ENCODE data around the gene IPCEF1. TPM values are rescaled to one million over a fixed set of nuclear protein-coding genes. Genes with fewer than 3 reads are reported as not detected.
"Not testable (repeated sequence)": the region's sequence is repeated elsewhere in the genome, so short reads cannot be mapped to it uniquely, and the experiment has no call there.

Gene IPCEF1
- total RNA-seq, 2 donors from 2014 or later, result 3.0 to 5.7 TPM

GRCh38 chr6:154187714-154188113, 168.9 kb downstream of the IPCEF1 start:
- H3K27me3 ChIP-seq, result no peaks in the 10 kb centered on the region
- no peak overlapping the region for H3K27ac ChIP-seq
- DNase-seq (no peak), ATAC-seq (no peak)
- H3K9me3 ChIP-seq, result no peaks in the 10 kb centered on the region
- H3K36me3 ChIP-seq (replicated peaks in 1 of 2; ENCODE audit: insufficient read depth in 1 of 2, low read depth in 2 of 2), result peaks cover 0 to 4% of the 10 kb centered on the region in 2 donors
- no peak for TF ChIP-seq POLR2A (IDR thresholded peaks at IDR 0.05)
- H3K4me3 ChIP-seq, result no peak overlapping the region
- H3K4me1 ChIP-seq, result no peaks in the 10 kb centered on the region
- intact Hi-C loops (cut with DNase I), result no loop called here

- no peaks in the 10 kb centered on the region for H3K9me3 ChIP-seq
- peaks cover 0 to 4% of the 10 kb centered on the region in 2 donors for H3K36me3 ChIP-seq (replicated peaks in 1 of 2; ENCODE audit: insufficient read depth in 1 of 2, low read depth in 2 of 2)
- no peak overlapping the region for H3K4me3 ChIP-seq
- ATAC-seq (no peak), DNase-seq (no peak)
- intact Hi-C loops (cut with DNase I), result no loop called here
- H3K27ac ChIP-seq, result no peak overlapping the region
- H3K4me1 ChIP-seq, result no peaks in the 10 kb centered on the region
- TF ChIP-seq CTCF (IDR thresholded peaks at IDR 0.05) (no peak), POLR2A (IDR thresholded peaks at IDR 0.05) (no peak)
- WGBS, 2 donors, result 36 to 38% methylated on average over 3 of the region's 3 CpGs
- no peaks in the 10 kb centered on the region for H3K27me3 ChIP-seq
Measured at GRCh38 chr6:154187203-154187602, 169.4 kb downstream of the IPCEF1 start.

GRCh38 chr6:154179434-154179833, 177.2 kb downstream of the IPCEF1 start:
- ATAC-seq, result no peak
- DNase-seq, result no peak

GRCh38 chr6:154172393-154172792, 184.2 kb downstream of the IPCEF1 start:
- 93 to 100% methylated on average over 1 to 4 of the region's 5 CpGs for WGBS, 2 donors
- DNase-seq; H3K4me1 ChIP-seq; H3K9me3 ChIP-seq; H3K27ac ChIP-seq; H3K27me3 ChIP-seq; ATAC-seq; intact Hi-C loops (cut with DNase I); H3K36me3 ChIP-seq (replicated peaks in 1 of 2; ENCODE audit: insufficient read depth in 1 of 2, low read depth in 2 of 2); H3K4me3 ChIP-seq: not testable (repeated sequence)

More at GRCh38 chr6:154179434-154179833, 177.2 kb downstream of the IPCEF1 start:
- Histone ChIP-seq H3K36me3 (replicated peaks in 1 of 2; ENCODE audit: insufficient read depth in 1 of 2, low read depth in 2 of 2) (peaks cover 0 to 4% of the 10 kb centered on the region in 2 donors), H3K9me3 (no peaks in the 10 kb centered on the region), H3K27ac (no peak overlapping the region), H3K4me3 (no peak overlapping the region), H3K27me3 (no peaks in the 10 kb centered on the region), H3K4me1 (no peaks in the 10 kb centered on the region)
- intact Hi-C loops (cut with DNase I), result no loop called here
- WGBS, 2 donors, result 74 to 79% methylated on average over 5 of the region's 5 CpGs
- no peak for TF ChIP-seq POLR2A (IDR thresholded peaks at IDR 0.05)
- TF ChIP-seq CTCF (IDR thresholded peaks at IDR 0.05), result no peak

- intact Hi-C loops (cut with DNase I), result no loop called here
- DNase-seq, result no peak
- Histone ChIP-seq H3K36me3 (replicated peaks in 1 of 2; ENCODE audit: insufficient read depth in 1 of 2, low read depth in 2 of 2) (no peaks in the 10 kb centered on the region), H3K27me3 (no peaks in the 10 kb centered on the region), H3K27ac (no peak overlapping the region), H3K9me3 (no peaks in the 10 kb centered on the region), H3K4me1 (no peaks in the 10 kb centered on the region), H3K4me3 (no peak overlapping the region)
- no peak for ATAC-seq
- WGBS, 2 donors, result 65 to 72% methylated on average over 2 of the region's 2 CpGs
- no peak for TF ChIP-seq POLR2A (IDR thresholded peaks at IDR 0.05)
- TF ChIP-seq CTCF (IDR thresholded peaks at IDR 0.05), result no peak
Measured at GRCh38 chr6:154170106-154170505, 186.5 kb downstream of the IPCEF1 start.

GRCh38 chr6:154169193-154169847, 187.3 kb downstream of the IPCEF1 start:
- intact Hi-C loops (cut with DNase I), result no loop called here
- DNase-seq (peak in 1 of 4 donors; percentile 34), ATAC-seq (no peak)
- no peaks in the 10 kb centered on the region for H3K4me1 ChIP-seq
- no peak overlapping the region for H3K27ac ChIP-seq
- no peaks in the 10 kb centered on the region for H3K9me3 ChIP-seq
- TF ChIP-seq POLR2A (IDR thresholded peaks at IDR 0.05), result no peak
- no peak for TF ChIP-seq CTCF (IDR thresholded peaks at IDR 0.05)
- no peaks in the 10 kb centered on the region for H3K36me3 ChIP-seq (replicated peaks in 1 of 2; ENCODE audit: insufficient read depth in 1 of 2, low read depth in 2 of 2)
- H3K27me3 ChIP-seq, result no peaks in the 10 kb centered on the region
- WGBS, 2 donors, result 74 to 85% methylated on average over 5 of the region's 5 CpGs
- no peak overlapping the region for H3K4me3 ChIP-seq
